Heart left ventricle (tissue), 16 donors: ENCODE data around the gene NMB. TPM values are rescaled to one million over a fixed set of nuclear protein-coding genes. Genes with fewer than 3 reads are reported as not detected.
"Not testable (repeated sequence)": the region's sequence is repeated elsewhere in the genome, so short reads cannot be mapped to it uniquely, and the experiment has no call there.

Experiments used
- ATAC-seq, 4 donors: fragments of 200-7000 bp; cut with Tn5 transposase; one replicate each; pipeline ENCODE4 v1.9.1; 2020 to 2022; ENCODE audit warnings: moderate library complexity in 4 of 4, mild to moderate bottlenecking in 3 of 4, moderate number of reproducible peaks in 1 of 4
- DNase-seq, 5 donors: peaks; one replicate each; pipeline ENCODE4 v3.0.0-alpha.2; 2020
- H3K27ac ChIP-seq, 12 donors: fragments of 200-600 bp; sonication (generic) in 4 of 12; one replicate each; pipeline versions ENCODE4 v1.5.0 to v1.8.0; 2016 to 2022; ENCODE audit warnings: mild to moderate bottlenecking in 2 of 12
- H3K27me3 ChIP-seq, 9 donors: fragments of 200-600 bp; sonication (generic) in 2 of 9; one replicate each; pipeline versions ENCODE4 v1.5.1 to v1.8.0; 2016 to 2022; ENCODE audit warnings: mild to moderate bottlenecking in 3 of 9
- H3K36me3 ChIP-seq, 9 donors: fragments of 200-600 bp; sonication (generic) in 2 of 9; one replicate each; pipeline versions ENCODE4 v1.5.0 to v1.8.0; 2018 to 2022; ENCODE audit warnings: mild to moderate bottlenecking in 2 of 9
- H3K4me1 ChIP-seq, 12 donors: fragments of 200-600 bp; sonication (generic) in 4 of 12; one replicate each; pipeline versions ENCODE4 v1.5.0 to v1.8.0; 2016 to 2022; ENCODE audit warnings: mild to moderate bottlenecking in 3 of 12
- H3K4me3 ChIP-seq, 12 donors: fragments of 200-600 bp; sonication (generic) in 4 of 12; one replicate each; pipeline versions ENCODE4 v1.5.0 to v1.8.0; 2017 to 2022; ENCODE audit warnings: mild to moderate bottlenecking in 9 of 12, moderate library complexity in 4 of 12
- H3K9me3 ChIP-seq, 12 donors: fragments of 200-600 bp; sonication (generic) in 4 of 12; one replicate each; pipeline versions ENCODE4 v1.5.0 to v1.8.0; 2016 to 2022; ENCODE audit warnings: mild to moderate bottlenecking in 1 of 12
- CTCF ChIP-seq, 12 donors: fragments of 200-600 bp; sonication (generic) in 4 of 12; IDR thresholded peaks; one replicate each; pipeline versions ENCODE4 v1.5.0 to v1.8.0; 2018 to 2022; ENCODE audit warnings: antibody characterized with exemption in 12 of 12, mild to moderate bottlenecking in 5 of 12
- POLR2A ChIP-seq, 2 donors: fragments of 450-650 bp; IDR thresholded peaks; one replicate each; pipeline ENCODE4 v1.6.1; 2017; ENCODE audit warnings: antibody characterized with exemption in 2 of 2, mild to moderate bottlenecking in 2 of 2, moderate library complexity in 2 of 2
- WGBS, 4 donors: extraction: QIAGEN DNeasy Blood & Tissue Kit in 2 of 4; methylation state at CpG; one replicate each; pipeline versions ENCODE4 v1.1.5 to v1.1.7; 2013 to 2018; 5-methylcytosine and 5-hydroxymethylcytosine counted together
- intact Hi-C, 10 donors: fragments of 100-400 bp; cut with DNase I; formaldehyde crosslinking; loops; one replicate each; pipeline versions ENCODE4 v1.11.1 to v1.14.2; 2022
- polyA plus RNA-seq, 2 donors: library from polyadenylated mRNA; stranded (reverse); fragments of 200-250 nt; gene quantifications; one replicate each; pipeline ENCODE4 v1.2.3, GENCODE V29; 2013
- total RNA-seq, 9 donors: library from RNA; depleted of rRNA in 2 of 9; stranded (reverse); fragments of >200 nt in 2 of 9; fragmentation: NEBNext Ultra II Directional in 3 of 9; extraction: Animal tissue kit (Norgen Biotek cat#: 25700) in 3 of 9; gene quantifications; one replicate each; pipeline versions ENCODE4 v1.1.0 to v1.2.4, GENCODE V29; 2016 to 2023
- donor health status: ischemic (EF 13 %, LVEDD 7.1; RV severe dilation, severe dysfunction).
- donor health status: healthy with polysubstance abuse.
- donor health status: DM: no; HTN: yes; CAD: no.
- donor health status: DM: no; HTN: no; CAD: no.
- donor health status: ischemic (EF 25% LVEDD 6.9; RV normal size, moderate dysfunction).
- donor health status: ischemic (EF 25% LVEDD 5.7; RV mildly dilated, moderate dysfunction).
- donor health status: healthy.
- donor health status: DM: yes; HTN: yes; CAD: no.
- donor health status: ischemic (EF 35%, LVEDD 5.7; RV mildly dilated, moderate dysfunction).
- donor health status: nonischemic (EF 11% LVEDD 7.7; RV severe dilation, severe dysfunction).
- donor health status: DM: yes; HTN: yes; CAD: no.
- donor health status: PGD.
- donor health status: ischemic (EF 29% LVEDD 5.4; RV normal size, mild dysfunction).
- donor health status: nonischemic (EF 23%, LVEDD 6.1; RV moderate dilation, normal function).

NMB gene
- total and polyA plus RNA-seq, 11 donors, result 1.4 to 8.6 (median 2.9) TPM

DNA sequence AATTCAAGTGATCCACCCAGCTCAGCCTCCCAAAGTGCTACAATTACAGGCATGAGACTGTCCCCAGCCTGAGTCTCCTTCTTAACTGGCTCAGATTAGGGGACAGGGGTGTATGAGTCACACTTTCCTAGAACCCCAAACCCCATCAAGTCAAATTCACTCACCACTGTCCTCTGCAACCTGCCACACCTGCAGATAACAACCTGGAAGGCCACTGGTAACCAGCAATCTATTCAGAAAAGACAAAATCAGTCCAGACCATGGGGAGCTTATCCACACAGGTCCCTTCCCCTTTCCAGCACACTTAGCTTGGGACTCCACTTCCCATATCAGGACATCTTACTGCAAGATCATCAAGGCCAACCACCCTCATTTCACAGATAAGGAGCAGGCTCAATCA lies 10.3 kb downstream of the NMB start:
- Histone ChIP-seq H3K36me3 (peaks cover 0 to 100% (median 99%) of the 10 kb centered on the region in 9 donors), H3K27ac (peak overlapping the region in 1 of 12 donors; percentile 42), H3K27me3 (no peaks in the 10 kb centered on the region), H3K4me3 (no peak overlapping the region), H3K4me1 (peaks cover 0 to 39% (median 25%) of the 10 kb centered on the region in 12 donors), H3K9me3 (no peaks in the 10 kb centered on the region)
- no peak for TF ChIP-seq POLR2A (IDR thresholded peaks at IDR 0.05)
- no peak for TF ChIP-seq CTCF (IDR thresholded peaks at IDR 0.05)
- ATAC-seq (no peak), DNase-seq (no peak)
- intact Hi-C loops, result loop anchor here in 1 of 10 donors (5.0 kb wide), 1 partner anchor 45 kb away; the partner anchor contains the start of gene ZSCAN2

DNA sequence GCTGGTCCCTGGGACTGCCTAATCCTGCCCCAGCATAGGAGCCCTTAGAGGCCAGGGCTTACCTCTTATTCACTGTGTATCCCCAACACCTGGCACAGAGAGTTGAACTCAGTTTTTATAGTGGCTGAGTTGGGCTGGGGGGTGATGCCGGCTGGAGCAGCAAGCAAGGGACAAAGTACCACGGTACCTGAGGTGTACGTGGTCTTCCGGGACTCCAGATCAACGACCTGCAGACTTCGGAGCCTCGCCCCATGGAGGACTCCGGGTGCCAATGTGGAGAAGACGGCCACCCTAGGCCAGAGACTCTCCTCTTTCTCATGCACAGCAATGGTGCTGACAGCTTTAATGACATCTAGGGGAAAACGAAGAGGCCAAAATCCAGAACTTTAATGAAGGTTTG lies 12.0 kb downstream of the NMB start:
- ATAC-seq, result peak in 1 of 4 donors; percentile 6
- no peak for TF ChIP-seq POLR2A (IDR thresholded peaks at IDR 0.05)
- intact Hi-C loops, result loop anchor here in 1 of 10 donors (5.0 kb wide), 1 partner anchor 44 kb away; the partner anchor contains the start of gene ZSCAN2
- Histone ChIP-seq H3K4me1 (peaks cover 0 to 22% (median 11%) of the 10 kb centered on the region in 12 donors), H3K27ac (no peak overlapping the region), H3K9me3 (no peaks in the 10 kb centered on the region), H3K4me3 (no peak overlapping the region), H3K27me3 (no peaks in the 10 kb centered on the region), H3K36me3 (peaks cover 0 to 100% (median 99%) of the 10 kb centered on the region in 9 donors)
- DNase-seq, result no peak
- 88 to 97% (median 91%) methylated on average over 9 to 10 of the region's 10 CpGs for WGBS, 4 donors

DNA sequence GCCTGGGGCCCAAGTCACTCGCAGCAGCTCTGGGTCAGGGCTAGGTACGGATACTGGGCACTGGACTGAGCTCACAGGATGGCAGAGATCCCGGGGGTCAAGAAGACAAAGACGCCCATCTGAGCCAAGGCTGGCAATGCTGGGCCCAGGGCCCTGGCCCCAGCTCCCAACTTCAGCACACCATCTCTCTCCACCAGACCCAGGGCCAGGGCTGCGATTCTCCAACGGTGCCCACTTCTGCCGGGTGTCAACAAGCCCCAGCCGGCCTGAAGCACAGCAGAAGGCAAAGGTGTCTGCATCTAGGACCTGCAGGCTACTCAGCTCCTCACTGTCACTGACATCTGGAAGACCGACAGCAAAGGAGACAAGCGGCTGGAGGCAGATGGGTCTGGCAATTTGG lies 12.5 kb downstream of the NMB start:
- WGBS, 4 donors, result 85 to 95% (median 94%) methylated on average over 5 to 10 of the region's 10 CpGs
- intact Hi-C loops, result loop anchor here in 1 of 10 donors (5.0 kb wide), 1 partner anchor 43 kb away; the partner anchor contains the start of gene ZSCAN2
- Histone ChIP-seq H3K4me1 (peaks cover 0 to 24% (median 11%) of the 10 kb centered on the region in 12 donors), H3K27me3 (no peaks in the 10 kb centered on the region), H3K36me3 (peaks cover 0 to 100% (median 99%) of the 10 kb centered on the region in 9 donors), H3K27ac (no peak overlapping the region), H3K9me3 (no peaks in the 10 kb centered on the region), H3K4me3 (no peak overlapping the region)
- TF ChIP-seq POLR2A (IDR thresholded peaks at IDR 0.05), result no peak
- no peak for TF ChIP-seq CTCF (IDR thresholded peaks at IDR 0.05)
- DNase-seq (no peak), ATAC-seq (peak in 1 of 4 donors; percentile 5)

GRCh38 chr15:84643838-84644237 lies 14.2 kb downstream of the NMB start:
- intact Hi-C loops, result no loop called here
- DNase-seq (no peak), ATAC-seq (no peak)
- 92 to 97% (median 92%) methylated on average over 6 of the region's 6 CpGs for WGBS, 4 donors
- Histone ChIP-seq H3K4me1 (peaks cover 0 to 14% (median 2%) of the 10 kb centered on the region in 12 donors), H3K9me3 (no peaks in the 10 kb centered on the region), H3K36me3 (peaks cover 0 to 100% (median 100%) of the 10 kb centered on the region in 9 donors), H3K27me3 (no peaks in the 10 kb centered on the region), H3K27ac (no peak overlapping the region), H3K4me3 (no peak overlapping the region)
- no peak for TF ChIP-seq CTCF (IDR thresholded peaks at IDR 0.05)

DNA sequence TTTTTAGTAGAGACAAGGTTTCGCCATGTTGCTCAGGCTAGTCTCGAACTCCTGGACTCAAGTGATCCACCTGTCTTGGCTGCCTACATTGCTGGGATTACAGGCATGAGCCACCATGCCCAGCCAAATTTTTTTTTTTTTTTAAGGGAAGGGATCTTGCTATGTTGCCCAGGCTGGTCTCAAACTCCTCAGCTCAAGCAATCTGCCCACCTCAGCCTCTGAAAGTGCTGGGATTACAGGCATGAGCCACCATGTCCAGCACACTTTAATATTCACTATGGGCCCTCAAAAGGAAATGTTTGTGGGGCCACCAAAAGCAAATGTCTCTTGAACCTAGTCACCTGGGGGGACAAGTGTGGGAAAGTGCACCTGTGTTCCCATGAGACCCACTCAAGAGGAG lies 15.4 kb downstream of the NMB start:
- H3K27ac ChIP-seq, H3K9me3 ChIP-seq, intact Hi-C loops, H3K4me1 ChIP-seq, DNase-seq, H3K4me3 ChIP-seq, H3K27me3 ChIP-seq, ATAC-seq: not testable (repeated sequence)
- H3K36me3 ChIP-seq, result peaks cover 0 to 100% (median 100%) of the 10 kb centered on the region in 9 donors
- WGBS, 4 donors, result 47 to 98% (median 77%) methylated on average over 2 of the region's 2 CpGs

DNA sequence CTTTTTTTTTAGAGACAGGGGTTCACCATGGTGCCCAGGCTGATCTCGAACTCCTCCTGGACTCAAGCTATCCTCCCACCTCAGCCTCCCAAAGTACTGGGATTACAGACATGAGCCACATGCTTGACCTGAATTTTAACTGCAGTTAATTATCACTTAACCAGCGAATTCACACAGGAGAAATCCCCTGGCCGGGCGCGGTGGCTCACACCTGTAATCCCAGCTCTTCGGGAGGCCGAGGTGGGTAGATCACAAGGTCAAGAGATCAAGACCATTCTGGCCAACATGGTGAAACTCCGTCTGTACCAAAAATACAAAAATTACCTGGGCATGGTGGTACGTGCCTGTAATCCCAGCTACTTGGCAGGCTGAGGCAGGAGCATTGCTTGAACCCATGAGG lies 16.1 kb downstream of the NMB start:
- H3K9me3 ChIP-seq, intact Hi-C loops, H3K27me3 ChIP-seq, DNase-seq, H3K27ac ChIP-seq, ATAC-seq, H3K4me1 ChIP-seq, H3K4me3 ChIP-seq: not testable (repeated sequence)
- WGBS, 4 donors, result 94 to 95% (median 94%) methylated on average over 9 of the region's 9 CpGs
- peaks cover 0 to 100% (median 99%) of the 10 kb centered on the region in 9 donors for H3K36me3 ChIP-seq
